Activated naive CD4-positive, alpha-beta T cell treated with anti-CD3 and anti-CD28 coated beads for 36 hours (primary cell): Measurements from ENCODE around the gene P2RX3. TPM values are rescaled to one million over a fixed set of nuclear protein-coding genes. Genes with fewer than 3 reads are reported as not detected.

Source experiments
- CTCF ChIA-PET: fragments of 350-600 bp; sonication (Branson Sonifier 250); formaldehyde crosslinking; loops from one replicate; lab custom pipeline; 2021; ENCODE audit warnings: antibody characterized with exemption; lab: Charles Lee
- DNase-seq: peaks from one replicate; pipeline ENCODE4 v3.0.0-alpha.2; 2020
- H3K27ac Mint-ChIP-seq: one replicate; pipeline ENCODE4 v1.8.0; 2021; ENCODE audit warnings: mild to moderate bottlenecking, mixed read lengths
- H3K27me3 Mint-ChIP-seq: one replicate; pipeline ENCODE4 v1.8.0; 2021; ENCODE audit warnings: low read depth, mixed read lengths
- H3K36me3 Mint-ChIP-seq: one replicate; pipeline ENCODE4 v1.8.0; 2021; ENCODE audit warnings: low read depth, mixed read lengths
- H3K4me1 Mint-ChIP-seq: one replicate; pipeline ENCODE4 v1.8.0; 2021; ENCODE audit warnings: low read depth, mixed read lengths
- H3K4me3 Mint-ChIP-seq: one replicate; pipeline ENCODE4 v1.8.0; 2021; ENCODE audit warnings: mild to moderate bottlenecking, moderate library complexity, mixed read lengths
- H3K9me3 Mint-ChIP-seq: one replicate; pipeline ENCODE4 v1.8.0; 2021; ENCODE audit warnings: mixed read lengths
- intact Hi-C: fragments of 100-400 bp; cut with micrococcal nuclease; formaldehyde crosslinking; loops from one replicate; pipeline ENCODE4 v1.15.1; 2023
- total RNA-seq, 2 experiments: library from RNA; stranded (reverse); gene quantifications; one replicate each; pipeline ENCODE4 v1.2.3, GENCODE V29; 2021

P2RX3 gene
- total RNA-seq, 2 experiments from 2014 or later, result not detected

DNA sequence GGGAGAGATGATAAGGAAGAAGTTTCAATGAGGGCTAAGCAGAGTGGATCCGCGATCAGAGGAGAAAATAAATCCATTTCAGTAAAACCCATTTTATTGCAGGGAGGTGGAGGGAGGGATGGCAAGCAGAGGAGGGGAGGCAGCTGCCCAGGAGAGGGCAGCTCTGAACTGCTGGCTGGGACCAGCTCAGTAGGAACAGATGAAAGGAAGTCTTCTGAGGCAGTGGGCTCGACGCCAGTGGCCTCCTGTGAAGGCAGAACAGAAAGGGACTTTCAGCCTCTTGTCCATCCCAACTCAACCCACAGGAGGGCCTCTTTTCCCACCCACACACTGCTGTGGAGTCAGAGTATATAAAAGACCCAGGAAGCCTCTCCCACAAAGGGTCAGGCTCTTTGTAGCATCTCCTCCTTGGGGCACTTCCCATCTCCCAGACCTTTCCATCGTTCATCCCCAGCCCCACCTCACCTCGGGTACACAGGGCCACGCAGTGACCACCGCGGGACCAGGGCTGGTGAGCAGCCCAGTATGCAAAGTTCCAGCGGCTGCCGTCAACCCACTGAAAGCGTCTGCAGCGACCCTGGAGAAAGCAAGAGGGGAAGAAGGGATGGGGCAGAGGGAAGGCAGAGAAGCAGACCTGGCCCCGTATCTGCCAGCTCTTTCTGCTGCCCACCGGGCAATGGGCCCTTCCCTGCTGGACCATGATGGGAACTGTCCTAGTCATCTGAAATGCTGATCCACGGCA lies 49.3 kb downstream of the P2RX3 start:
- Mint-ChIP-seq H3K9me3 (no peaks in the 10 kb centered on the region), H3K27me3 (no peaks in the 10 kb centered on the region), H3K36me3 (peaks cover 2% of the 10 kb centered on the region), H3K4me3 (no peak overlapping the region), H3K27ac (no peak overlapping the region), H3K4me1 (no peaks in the 10 kb centered on the region)
- DNase-seq, result no peak
- CTCF ChIA-PET, result no interaction called here
- intact Hi-C loops, result no loop called here

DNA sequence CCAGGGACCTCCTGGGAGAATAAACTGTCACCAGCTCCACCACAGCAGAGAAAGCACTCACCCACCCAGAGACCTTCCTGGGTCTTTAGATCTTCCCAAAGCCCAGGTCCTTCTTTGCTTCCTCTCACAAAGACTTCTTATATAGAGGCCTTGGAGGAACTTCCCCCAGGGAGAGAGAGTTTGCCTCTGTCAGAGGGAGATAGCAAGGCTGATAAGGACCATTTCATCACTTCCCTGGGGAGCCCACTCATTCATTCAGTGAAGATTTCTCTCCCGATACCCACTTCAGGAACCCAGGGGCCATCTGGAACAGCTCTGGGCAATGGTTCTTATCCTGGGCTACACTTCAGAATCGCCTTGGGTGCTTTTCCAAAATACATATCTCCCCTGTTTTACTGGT lies 52.4 kb downstream of the P2RX3 start, which contains the start of gene PRG2:
Gene PRG2 (minus strand): TSS at position 116 of the 400 bp plus-strand sequence. CDS start 706 bp downstream, outside the sequence.
- no peak for DNase-seq
- H3K4me1 Mint-ChIP-seq, result no peaks in the 10 kb centered on the region
- no peak within 1 kb of the TSS for H3K27ac Mint-ChIP-seq
- intact Hi-C loops, result no loop called here
- CTCF ChIA-PET, result no interaction called here
- peaks cover 2% of the 10 kb centered on the region for H3K36me3 Mint-ChIP-seq
- H3K4me3 Mint-ChIP-seq, result no peak within 1 kb of the TSS
- no peaks in the 10 kb centered on the region for H3K9me3 Mint-ChIP-seq
- H3K27me3 Mint-ChIP-seq, result no peaks in the 10 kb centered on the region

DNA sequence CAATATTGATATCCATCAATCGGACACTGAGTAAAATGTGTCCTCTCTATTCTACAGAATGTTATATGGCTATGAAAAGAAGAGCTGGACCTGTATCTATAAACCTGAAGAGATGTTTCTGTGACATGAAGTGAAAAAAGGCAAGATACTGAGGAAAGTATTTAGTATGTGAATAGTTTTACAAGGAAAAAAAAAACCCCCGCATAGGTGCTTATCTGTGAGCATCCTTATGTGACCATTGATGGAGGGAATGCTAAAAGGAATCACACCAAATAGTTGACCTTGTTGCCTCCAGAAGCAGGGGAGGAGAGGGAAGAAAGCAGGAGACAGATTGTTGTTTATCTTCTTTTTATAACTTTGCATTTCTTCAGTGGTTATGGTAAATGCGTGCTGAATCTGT lies 53.0 kb downstream of the P2RX3 start:
- Mint-ChIP-seq H3K27me3 (no peaks in the 10 kb centered on the region), H3K27ac (no peak overlapping the region)

DNA sequence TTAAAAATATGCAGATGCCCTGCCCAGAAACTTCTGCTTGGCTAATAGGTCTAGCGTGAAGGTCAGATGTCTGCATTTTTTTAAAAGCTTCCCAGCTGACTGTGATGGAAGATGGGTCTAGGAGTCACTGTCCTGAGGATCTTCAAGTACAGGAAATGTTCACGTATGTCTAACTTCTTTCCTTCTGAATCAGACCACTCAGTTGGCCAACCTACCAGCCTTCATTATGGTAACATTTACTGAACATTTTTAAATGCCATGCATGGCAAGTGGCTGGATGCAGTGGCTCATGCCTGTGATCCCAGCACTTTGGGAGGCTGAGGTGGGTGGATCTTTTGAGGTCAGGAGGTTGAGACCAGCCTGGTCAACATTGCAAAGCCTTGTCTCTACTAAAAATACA lies 53.4 kb downstream of the P2RX3 start:
- Mint-ChIP-seq H3K27ac (no peak overlapping the region), H3K9me3 (no peaks in the 10 kb centered on the region), H3K27me3 (no peaks in the 10 kb centered on the region), H3K4me1 (no peaks in the 10 kb centered on the region), H3K36me3 (peaks cover 2% of the 10 kb centered on the region), H3K4me3 (no peak overlapping the region)
- intact Hi-C loops, result no loop called here
- no peak for DNase-seq
- CTCF ChIA-PET, result no interaction called here

More for the DNA sequence above, 53.0 kb downstream of the P2RX3 start:
- no peak for DNase-seq
- CTCF ChIA-PET, result no interaction called here
- intact Hi-C loops, result no loop called here
- Mint-ChIP-seq H3K36me3 (peaks cover 2% of the 10 kb centered on the region), H3K4me3 (no peak overlapping the region), H3K4me1 (no peaks in the 10 kb centered on the region), H3K9me3 (no peaks in the 10 kb centered on the region)

DNA sequence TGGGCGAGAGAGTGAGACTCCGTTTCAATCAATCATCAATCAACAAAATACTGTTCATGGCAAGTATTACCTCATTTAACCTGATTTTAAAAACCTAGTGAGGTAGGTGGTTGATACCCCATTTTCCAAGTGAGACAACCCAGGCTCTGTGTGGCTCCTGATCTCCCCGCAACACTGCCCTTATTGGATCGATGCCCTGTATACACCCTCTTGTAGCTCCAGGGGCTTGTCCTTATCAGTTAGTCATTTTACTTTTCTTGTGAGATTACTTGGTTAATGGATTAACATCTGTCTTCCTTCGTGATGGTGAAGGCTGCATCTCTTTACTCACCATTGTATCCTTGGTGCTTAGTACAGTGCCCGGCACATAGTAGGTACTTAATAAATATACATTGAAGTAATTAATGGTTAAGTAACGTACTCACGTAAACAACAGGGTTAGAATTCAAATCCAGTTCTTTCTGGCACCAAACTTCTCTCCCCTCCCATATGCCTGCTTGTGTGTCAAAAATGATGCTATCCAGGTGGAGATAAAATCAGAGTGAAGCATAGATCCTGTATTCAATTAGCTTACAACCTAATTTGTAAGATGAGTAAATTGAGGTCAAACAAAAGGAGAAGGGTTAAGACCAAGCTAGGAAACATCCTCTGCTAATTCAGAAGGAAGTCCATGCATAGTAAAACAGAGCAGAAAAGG lies 54.1 kb downstream of the P2RX3 start:
- DNase-seq, result no peak
- peaks cover 2% of the 10 kb centered on the region for H3K36me3 Mint-ChIP-seq
- intact Hi-C loops, result no loop called here
- no peak overlapping the region for H3K4me3 Mint-ChIP-seq
- no peaks in the 10 kb centered on the region for H3K27me3 Mint-ChIP-seq
- no peaks in the 10 kb centered on the region for H3K9me3 Mint-ChIP-seq
- H3K4me1 Mint-ChIP-seq, result no peaks in the 10 kb centered on the region
- CTCF ChIA-PET, result interaction anchor here (0.7 to 0.9 kb wide), 2 partner anchors 102 to 142 kb away, joined by 3 read pairs; no protein-coding TSS in a partner anchor
- no peak overlapping the region for H3K27ac Mint-ChIP-seq

DNA sequence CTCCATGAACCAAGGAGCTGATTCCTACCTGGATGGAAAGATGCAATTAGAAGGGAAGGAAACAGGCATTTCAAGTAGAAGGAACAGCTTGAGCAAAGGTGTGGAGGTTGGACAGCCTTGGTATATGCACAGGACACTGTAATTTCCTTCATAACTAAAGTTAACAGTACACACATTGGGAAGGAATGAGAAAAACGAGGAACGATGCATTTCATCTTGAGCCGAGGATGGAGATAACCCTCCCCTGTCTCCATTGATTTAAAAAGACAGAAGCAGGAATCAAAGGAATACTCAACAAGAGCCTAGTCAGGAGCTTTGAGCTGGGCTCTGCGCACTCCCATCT lies 54.6 kb downstream of the P2RX3 start:
- no peak overlapping the region for H3K4me3 Mint-ChIP-seq
- no peaks in the 10 kb centered on the region for H3K27me3 Mint-ChIP-seq
- H3K27ac Mint-ChIP-seq, result no peak overlapping the region
- no peaks in the 10 kb centered on the region for H3K9me3 Mint-ChIP-seq
- CTCF ChIA-PET, result interaction anchor here (0.6 to 0.9 kb wide), 3 partner anchors 43 to 142 kb away, joined by 3 read pairs; no protein-coding TSS in a partner anchor
- peaks cover 2% of the 10 kb centered on the region for H3K36me3 Mint-ChIP-seq
- DNase-seq, result no peak
- H3K4me1 Mint-ChIP-seq, result no peaks in the 10 kb centered on the region
- intact Hi-C loops, result no loop called here

DNA sequence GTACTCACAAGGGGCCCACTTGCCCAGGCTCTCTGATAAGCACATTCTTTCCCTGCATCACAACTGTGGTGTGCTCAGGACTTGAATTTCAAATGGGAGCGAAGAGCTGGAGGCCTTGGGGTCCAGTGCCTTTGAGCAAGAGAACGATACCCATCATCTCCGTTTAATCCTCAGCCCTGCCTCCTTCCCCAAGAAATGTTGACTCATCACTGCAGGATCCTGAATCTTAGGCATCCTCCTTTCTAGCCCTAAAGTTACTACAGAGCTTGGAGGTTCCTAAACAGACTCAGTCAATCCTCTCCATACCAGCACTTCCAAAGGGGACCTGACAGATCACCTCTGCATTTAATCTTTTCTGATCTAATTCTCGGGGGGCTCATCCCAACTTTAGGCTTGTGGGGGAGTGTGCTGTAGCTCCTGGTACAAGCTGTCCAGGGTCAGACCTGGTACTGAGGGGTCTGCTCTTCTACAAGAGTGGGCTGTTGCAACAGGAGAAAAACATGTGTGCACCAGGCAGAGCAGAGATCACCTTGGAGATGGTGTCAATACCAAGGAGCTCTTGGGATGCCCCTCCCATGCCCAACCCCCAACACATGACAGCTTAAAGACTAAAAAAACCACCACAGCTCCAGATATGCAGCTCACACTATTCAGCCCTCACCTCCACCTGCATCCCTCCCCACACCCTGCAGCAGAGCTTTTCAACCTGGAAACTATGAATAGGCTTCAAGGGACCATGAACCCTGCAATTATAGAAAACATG lies 56.2 kb downstream of the P2RX3 start:
- DNase-seq, result no peak
- Mint-ChIP-seq H3K4me3 (no peak overlapping the region), H3K27ac (no peak overlapping the region), H3K27me3 (no peaks in the 10 kb centered on the region), H3K4me1 (no peaks in the 10 kb centered on the region), H3K36me3 (no peaks in the 10 kb centered on the region), H3K9me3 (no peaks in the 10 kb centered on the region)
- intact Hi-C loops, result no loop called here
- CTCF ChIA-PET, result interaction anchor here (0.9 to 1.0 kb wide), 2 partner anchors 12 to 51 kb away, joined by 3 read pairs; no protein-coding TSS in a partner anchor

DNA sequence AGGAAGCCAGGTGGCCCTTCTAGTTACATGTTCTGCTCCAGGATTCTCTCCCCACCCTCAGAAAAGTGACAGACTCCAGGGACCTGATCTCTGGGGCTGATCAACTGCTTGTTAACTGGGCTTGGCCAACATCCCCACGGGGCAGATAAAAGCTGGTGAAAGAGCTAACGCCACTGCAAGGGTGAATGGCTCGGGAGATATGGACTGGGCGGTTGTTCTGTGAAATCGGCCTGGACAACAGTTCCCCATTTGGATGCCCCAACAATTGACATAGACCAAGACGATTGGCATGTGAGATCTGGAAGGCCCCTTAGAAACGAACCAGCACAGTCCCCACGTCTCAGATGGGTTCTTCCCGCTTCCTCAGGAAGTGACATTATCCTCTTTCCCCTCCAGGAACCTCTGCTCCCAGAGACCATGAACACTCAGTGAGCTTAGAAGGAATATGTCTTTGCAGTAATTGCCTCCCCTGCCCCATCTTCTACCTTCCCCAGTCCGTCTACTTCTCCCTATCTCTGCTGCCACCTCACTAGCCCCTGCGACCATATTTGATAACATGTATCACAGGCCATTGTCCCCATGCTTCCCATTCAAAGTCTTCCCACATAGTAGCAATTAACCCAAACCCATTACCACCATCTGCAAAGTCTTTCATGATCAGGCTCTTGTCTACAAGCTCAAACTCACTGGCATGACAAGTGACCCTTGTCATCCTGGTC lies 57.9 kb downstream of the P2RX3 start:
- H3K27ac Mint-ChIP-seq, result no peak overlapping the region
- no peaks in the 10 kb centered on the region for H3K4me1 Mint-ChIP-seq
- intact Hi-C loops, result no loop called here
- H3K27me3 Mint-ChIP-seq, result no peaks in the 10 kb centered on the region
- no peak overlapping the region for H3K4me3 Mint-ChIP-seq
- H3K9me3 Mint-ChIP-seq, result no peaks in the 10 kb centered on the region
- no peaks in the 10 kb centered on the region for H3K36me3 Mint-ChIP-seq
- no peak for DNase-seq
- CTCF ChIA-PET, result no interaction called here

DNA sequence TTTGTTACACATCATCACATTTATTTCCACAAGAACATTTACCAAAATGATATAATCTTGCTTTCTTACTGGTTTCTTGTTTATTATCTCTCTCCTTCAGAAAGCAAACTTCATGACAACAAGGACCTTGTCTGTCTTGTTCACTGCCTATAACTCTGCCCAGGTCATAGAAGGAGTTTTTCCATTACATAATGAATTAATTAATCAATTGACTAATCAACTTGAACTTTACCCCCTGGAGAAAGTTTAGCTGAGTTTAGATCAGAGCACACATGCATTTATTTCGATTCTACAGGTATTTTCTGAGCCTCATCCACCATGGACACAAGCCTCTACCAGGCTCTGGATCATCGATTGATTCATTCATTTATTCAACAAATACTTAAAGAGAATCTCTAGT lies 58.6 kb downstream of the P2RX3 start:
- Mint-ChIP-seq H3K9me3 (no peaks in the 10 kb centered on the region), H3K36me3 (no peaks in the 10 kb centered on the region), H3K27me3 (no peaks in the 10 kb centered on the region), H3K4me3 (no peak overlapping the region), H3K27ac (no peak overlapping the region), H3K4me1 (no peaks in the 10 kb centered on the region)
- CTCF ChIA-PET, result no interaction called here
- intact Hi-C loops, result no loop called here
- no peak for DNase-seq

DNA sequence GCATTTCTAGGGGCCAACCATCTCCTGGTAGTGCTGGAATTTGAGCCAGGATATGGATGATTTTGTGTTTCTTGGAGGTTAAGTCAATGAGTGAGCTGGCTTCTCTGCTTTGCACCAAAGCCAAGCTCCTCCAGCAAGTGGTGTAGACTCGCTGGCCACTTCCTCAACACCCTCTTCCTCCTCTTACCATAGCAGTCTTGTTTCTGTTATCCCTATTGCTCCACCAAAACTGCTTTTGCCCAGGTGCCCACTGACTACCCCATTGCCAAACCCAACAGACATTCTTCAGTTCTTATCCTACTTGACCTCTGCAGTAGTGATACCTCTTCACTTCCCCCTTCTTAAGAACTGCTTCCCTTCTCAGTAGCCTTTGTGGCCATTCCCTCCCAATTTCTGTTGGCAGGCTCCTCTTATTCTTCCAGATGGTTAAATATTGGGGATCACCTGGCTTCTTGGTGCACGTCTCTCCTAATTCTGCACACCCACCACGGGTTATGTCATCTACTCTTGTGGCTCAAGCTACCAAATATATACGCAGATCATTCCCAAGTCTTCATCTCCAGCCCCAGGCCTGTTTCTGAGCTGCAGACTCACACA lies 59.3 kb downstream of the P2RX3 start:
- H3K27ac Mint-ChIP-seq, result no peak overlapping the region
- H3K9me3 Mint-ChIP-seq, result no peaks in the 10 kb centered on the region
- DNase-seq, result no peak
- no peak overlapping the region for H3K4me3 Mint-ChIP-seq
- no peaks in the 10 kb centered on the region for H3K27me3 Mint-ChIP-seq
- H3K4me1 Mint-ChIP-seq, result no peaks in the 10 kb centered on the region
- CTCF ChIA-PET, result no interaction called here
- intact Hi-C loops, result no loop called here
- no peaks in the 10 kb centered on the region for H3K36me3 Mint-ChIP-seq

DNA sequence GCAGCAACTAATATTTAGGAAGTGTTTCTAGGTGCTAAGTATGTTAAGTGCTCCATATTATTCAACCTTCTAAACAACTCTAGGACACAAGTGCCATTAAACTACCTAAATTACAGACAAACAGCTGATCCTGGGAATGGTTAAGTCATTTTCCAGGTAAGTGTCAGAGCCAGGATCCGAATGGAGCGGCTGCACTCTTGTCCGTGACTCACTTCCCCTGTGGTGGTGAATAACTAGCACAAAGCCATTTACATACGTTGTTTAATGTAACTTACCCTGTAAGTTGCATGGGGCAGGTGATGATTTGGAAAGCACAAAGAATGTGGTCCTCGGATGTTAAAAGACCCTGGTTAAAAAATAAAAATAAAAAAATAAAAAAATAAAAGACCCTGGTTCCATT lies 61.1 kb downstream of the P2RX3 start:
- DNase-seq, result no peak
- no peak overlapping the region for H3K4me3 Mint-ChIP-seq
- no peak overlapping the region for H3K27ac Mint-ChIP-seq
- H3K4me1 Mint-ChIP-seq, result peaks cover 4% of the 10 kb centered on the region
- H3K9me3 Mint-ChIP-seq, result no peaks in the 10 kb centered on the region
- H3K36me3 Mint-ChIP-seq, result peaks cover 7% of the 10 kb centered on the region
- CTCF ChIA-PET, result interaction anchor here (1.0 to 1.3 kb wide), 2 partner anchors 20 to 59 kb away, joined by 3 to 5 read pairs; no protein-coding TSS in a partner anchor
- intact Hi-C loops, result no loop called here
- no peaks in the 10 kb centered on the region for H3K27me3 Mint-ChIP-seq
